NCI-H82 (cell line): Measurements from ENCODE around the gene SMPX.

Source experiments
- DNase-seq: peaks from one replicate; lab custom pipeline; 2025; lab: John Stamatoyannopoulos, UW

Gene SMPX

GRCh38 chrX:21744060-21744459, 13.9 kb downstream of the SMPX start:
- no peak for DNase-seq

GRCh38 chrX:21741869-21742701, 15.8 kb downstream of the SMPX start:
- peak; percentile 82 for DNase-seq

GRCh38 chrX:21741364-21741763, 16.6 kb downstream of the SMPX start:
- DNase-seq: peak; percentile 67

GRCh38 chrX:21740329-21741274, 17.3 kb downstream of the SMPX start:
- peak; percentile 61 for DNase-seq

GRCh38 chrX:21738950-21739287, 19.0 kb downstream of the SMPX start:
- peak; percentile 87 for DNase-seq

GRCh38 chrX:21738210-21738949, 19.5 kb downstream of the SMPX start:
- peak; percentile 96 for DNase-seq

- DNase-seq: no peak
Observed at GRCh38 chrX:21735768-21736127, 22.2 kb downstream of the SMPX start.

GRCh38 chrX:21735038-21735767, 22.7 kb downstream of the SMPX start:
- DNase-seq: no peak

GRCh38 chrX:21734175-21734574, 23.7 kb downstream of the SMPX start:
- no peak for DNase-seq

- no peak for DNase-seq
Observed at GRCh38 chrX:21733705-21734104, 24.2 kb downstream of the SMPX start.

GRCh38 chrX:21730026-21730425, 27.9 kb downstream of the SMPX start:
- DNase-seq: no peak

GRCh38 chrX:21728276-21728968, 29.5 kb downstream of the SMPX start:
- DNase-seq: no peak

- no peak for DNase-seq
Observed at GRCh38 chrX:21725916-21726315, 32.0 kb downstream of the SMPX start.

GRCh38 chrX:21725496-21725895, 32.4 kb downstream of the SMPX start:
- DNase-seq: peak; percentile 68

- DNase-seq: peak; percentile 96
Observed at GRCh38 chrX:21723814-21724213, 34.1 kb downstream of the SMPX start.

- no peak for DNase-seq
Observed at GRCh38 chrX:21723084-21723483, 34.8 kb downstream of the SMPX start.

GRCh38 chrX:21721195-21721594, 36.7 kb downstream of the SMPX start:
- DNase-seq: no peak

GRCh38 chrX:21718575-21718974, 39.3 kb downstream of the SMPX start:
- no peak for DNase-seq

GRCh38 chrX:21717802-21718201, 40.1 kb downstream of the SMPX start:
- no peak for DNase-seq

- DNase-seq: no peak
Observed at GRCh38 chrX:21715825-21716224, 42.1 kb downstream of the SMPX start.

- no peak for DNase-seq
Observed at GRCh38 chrX:21715337-21715736, 42.6 kb downstream of the SMPX start.
